H9 (cell line): ENCODE data around the gene CKS2. TPM values are rescaled to one million over a fixed set of nuclear protein-coding genes. Genes with fewer than 3 reads are reported as not detected.
A peak's percentile ranks its signal among the peaks of the same experiment; 100 is the strongest.

Experiments
- DNase-seq: peaks from one replicate; pipeline ENCODE4 v3.0.0-alpha.2; 2017
- H2AFZ ChIP-seq: one replicate; pipeline ENCODE4 v1.6.1; 2013; ENCODE audit warnings: mild to moderate bottlenecking, low read length, control low read depth, moderate library complexity
- H2AK5ac ChIP-seq: 2 replicates; pipeline ENCODE4 v1.6.1; 2013; ENCODE audit warnings: low read length, control low read depth, mixed read lengths; ENCODE audit not compliant: insufficient read length
- H2BK120ac ChIP-seq: one replicate; pipeline ENCODE4 v1.6.1; 2013; ENCODE audit warnings: low read depth, mild to moderate bottlenecking, low read length, control low read depth, inconsistent platforms; ENCODE audit not compliant: poor library complexity, severe bottlenecking
- H2BK12ac ChIP-seq: 2 replicates; pipeline ENCODE4 v1.6.1; 2013; ENCODE audit warnings: low read length, control low read depth, mixed read lengths, low read depth; ENCODE audit not compliant: insufficient read length
- H2BK15ac ChIP-seq: 2 replicates; pipeline ENCODE4 v1.6.1; 2013; ENCODE audit warnings: low read depth, low read length, control low read depth
- H2BK20ac ChIP-seq: one replicate; pipeline ENCODE4 v1.6.1; 2013; ENCODE audit warnings: low read depth, mild to moderate bottlenecking, low read length, control low read depth, inconsistent platforms; ENCODE audit not compliant: poor library complexity, severe bottlenecking
- H2BK5ac ChIP-seq: 2 replicates; pipeline ENCODE4 v1.6.1; 2013; ENCODE audit warnings: low read length, control low read depth, mixed read lengths; ENCODE audit not compliant: insufficient read length
- H3K14ac ChIP-seq: 2 replicates; pipeline ENCODE4 v1.6.1; 2013; ENCODE audit warnings: low read length, control low read depth; ENCODE audit not compliant: insufficient read depth
- H3K18ac ChIP-seq: 2 replicates; pipeline ENCODE4 v1.6.1; 2013; ENCODE audit warnings: low read depth, mild to moderate bottlenecking, mixed read lengths, low read length, control low read depth; ENCODE audit not compliant: insufficient read length
- H3K23ac ChIP-seq: 2 replicates; pipeline ENCODE4 v1.6.1; 2013; ENCODE audit warnings: low read length, control low read depth, mixed read lengths, low read depth; ENCODE audit not compliant: insufficient read length
- H3K23me2 ChIP-seq: 2 replicates; pipeline ENCODE4 v1.6.1; 2013; ENCODE audit warnings: low read depth, mild to moderate bottlenecking, mixed read lengths, low read length, control low read depth; ENCODE audit not compliant: insufficient read length, poor library complexity, severe bottlenecking
- H3K27ac ChIP-seq: 2 replicates; pipeline ENCODE4 v1.5.1; 2013; ENCODE audit warnings: low read length, control low read depth, mixed read lengths, low read depth; ENCODE audit not compliant: insufficient read length
- H3K27me3 ChIP-seq: 2 replicates; pipeline ENCODE4 v1.6.1; 2013; ENCODE audit warnings: low read length, control low read depth, inconsistent platforms; ENCODE audit not compliant: insufficient read depth
- H3K4ac ChIP-seq: 2 replicates; pipeline ENCODE4 v1.6.1; 2013; ENCODE audit warnings: low read depth, mild to moderate bottlenecking, control low read depth, inconsistent platforms, low read length, moderate library complexity
- H3K4me1 ChIP-seq: 2 replicates; pipeline ENCODE4 v1.6.1; 2013; ENCODE audit warnings: low read length, control low read depth, inconsistent platforms; ENCODE audit not compliant: insufficient read depth
- H3K4me2 ChIP-seq: 2 replicates; pipeline ENCODE4 v1.6.1; 2013; ENCODE audit warnings: low read length, control low read depth, mixed read lengths; ENCODE audit not compliant: insufficient read length, insufficient read depth
- H3K56ac ChIP-seq: 2 replicates; pipeline ENCODE4 v1.6.1; 2013; ENCODE audit warnings: low read depth, mild to moderate bottlenecking, mixed read lengths, low read length, control low read depth; ENCODE audit not compliant: insufficient read length
- H3K79me1 ChIP-seq: 2 replicates; pipeline ENCODE4 v1.6.1; 2013; ENCODE audit warnings: low read depth, mild to moderate bottlenecking, moderate library complexity, low read length, control low read depth, inconsistent platforms; ENCODE audit not compliant: insufficient read depth, poor library complexity, severe bottlenecking
- H3K79me2 ChIP-seq: 2 replicates; pipeline ENCODE4 v1.6.1; 2013; ENCODE audit warnings: low read length, control low read depth, inconsistent platforms; ENCODE audit not compliant: insufficient read depth
- H3K9ac ChIP-seq: 2 replicates; pipeline ENCODE4 v1.6.1; 2013; ENCODE audit warnings: low read length, control low read depth, mixed read lengths; ENCODE audit not compliant: insufficient read length; ENCODE audit errors: extremely low read depth
- H3K9me3 ChIP-seq: one replicate; pipeline ENCODE4 v1.6.1; 2013; ENCODE audit warnings: low read depth, low read length, inconsistent platforms; ENCODE audit not compliant: control insufficient read depth
- H3T11ph ChIP-seq: one replicate; pipeline ENCODE4 v1.6.1; 2013; ENCODE audit warnings: mild to moderate bottlenecking, low read length, control low read depth, inconsistent platforms
- H4K20me1 ChIP-seq: one replicate; pipeline ENCODE4 v1.6.1; 2013; ENCODE audit not compliant: control insufficient read depth, insufficient read length, insufficient read depth
- H4K5ac ChIP-seq: 2 replicates; pipeline ENCODE4 v1.6.1; 2013; ENCODE audit warnings: low read depth, mild to moderate bottlenecking, mixed read lengths, low read length, control low read depth; ENCODE audit not compliant: insufficient read length
- H4K8ac ChIP-seq: replicated peaks from 2 replicates; pipeline ENCODE4 v1.6.1; 2013; ENCODE audit warnings: low read length, control low read depth, mixed read lengths, low read depth; ENCODE audit not compliant: insufficient read length
- H4K91ac ChIP-seq: 2 replicates; pipeline ENCODE4 v1.6.1; 2013; ENCODE audit warnings: low read depth, mild to moderate bottlenecking, moderate library complexity, mixed read lengths, low read length, control low read depth; ENCODE audit not compliant: insufficient read length
- H3K27ac Mint-ChIP-seq, 3 experiments: 2 replicates in 2 of 3; 3 replicates in 1 of 3; pipeline ENCODE4 v1.8.0; 2020 to 2021; ENCODE audit warnings: mixed read lengths in 3 of 3, mild to moderate bottlenecking in 1 of 3, moderate library complexity in 1 of 3
- H3K27me3 Mint-ChIP-seq: 2 replicates; pipeline ENCODE4 v1.8.0; 2021; ENCODE audit warnings: low read depth, mild to moderate bottlenecking, moderate library complexity, mixed read lengths
- H3K36me3 Mint-ChIP-seq, 3 experiments: 2 replicates in 2 of 3; 3 replicates in 1 of 3; pipeline ENCODE4 v1.8.0; 2020 to 2021; ENCODE audit warnings: low read depth in 3 of 3, mixed read lengths in 3 of 3; ENCODE audit not compliant: insufficient read depth in 1 of 3
- H3K4me1 Mint-ChIP-seq, 2 experiments: 2 replicates each; pipeline ENCODE4 v1.8.0; 2020; ENCODE audit warnings: mixed read lengths in 2 of 2
- H3K4me3 Mint-ChIP-seq, 2 experiments: 2 replicates in 1 of 2; 3 replicates in 1 of 2; pipeline ENCODE4 v1.8.0; 2020 to 2021; ENCODE audit warnings: mild to moderate bottlenecking in 2 of 2, mixed read lengths in 2 of 2, moderate library complexity in 1 of 2
- H3K9me3 Mint-ChIP-seq, 2 experiments: 2 replicates in 1 of 2; 3 replicates in 1 of 2; pipeline ENCODE4 v1.8.0; 2020; ENCODE audit warnings: mild to moderate bottlenecking in 2 of 2, mixed read lengths in 2 of 2, moderate library complexity in 1 of 2
- WGBS: extraction: QIAGEN DNeasy Blood & Tissue Kit; methylation state at CpG from one replicate; pipeline ENCODE4 v1.1.7; 2013; ENCODE audit warnings: missing lambda C conversion rate, low lambda C conversion rate, mixed read lengths; ENCODE audit not compliant: insufficient read length; ENCODE audit errors: extremely low coverage; 5-methylcytosine and 5-hydroxymethylcytosine counted together
- total RNA-seq: library from RNA; stranded (reverse); gene quantifications from 2 replicates; pipeline ENCODE4 v1.2.1, GENCODE V29; 2021
- TF ChIP-seq, protein P1 (sequence below): fragments of 200-600 bp; sonication (generic); conservative IDR thresholded peaks from 3 replicates; pipeline ENCODE4 v1.8.0; 2021; ENCODE audit warnings: antibody characterized with exemption, mild to moderate bottlenecking

CKS2 gene
- total RNA-seq, 1 experiment from 2014 or later = 211 TPM

- Histone ChIP-seq H3K27ac (peak within 1 kb of the TSS; percentile 86), H2BK120ac (peak within 1 kb of the TSS; percentile 96), H4K91ac (no peak within 1 kb of the TSS), H3K18ac (peak within 1 kb of the TSS; percentile 99), H4K8ac (no peak within 1 kb of the TSS), H2BK12ac (peak within 1 kb of the TSS; percentile 65), H2BK5ac (no peak within 1 kb of the TSS), H4K20me1 (no peaks in the 10 kb centered on the region), H2AFZ (no peak within 1 kb of the TSS), H3K4ac (no peak within 1 kb of the TSS; the same call in 1 of the 2 replicates), H3T11ph (peak within 1 kb of the TSS; percentile 73), H3K4me2 (peak within 1 kb of the TSS; percentile 46), H3K56ac (no peak within 1 kb of the TSS), H2BK20ac (no peak within 1 kb of the TSS), H3K4me1 (no peaks in the 10 kb centered on the region), H2BK15ac (no peak within 1 kb of the TSS; the same call in 1 of the 2 replicates), H3K23me2 (peaks cover 4% of the 10 kb centered on the region), H2AK5ac (no peak within 1 kb of the TSS), H3K9me3 (no peaks in the 10 kb centered on the region), H3K14ac (peak within 1 kb of the TSS; percentile 99), H3K79me1 (peaks cover 2% of the 10 kb centered on the region), H3K9ac (peak within 1 kb of the TSS; percentile 88), H3K23ac (no peak within 1 kb of the TSS), H4K5ac (peak within 1 kb of the TSS; percentile 5), H3K27me3 (no peaks in the 10 kb centered on the region), H3K79me2 (peaks cover 29% of the 10 kb centered on the region; the same call in 1 of the 2 replicates)
- TF ChIP-seq, protein P1, sequence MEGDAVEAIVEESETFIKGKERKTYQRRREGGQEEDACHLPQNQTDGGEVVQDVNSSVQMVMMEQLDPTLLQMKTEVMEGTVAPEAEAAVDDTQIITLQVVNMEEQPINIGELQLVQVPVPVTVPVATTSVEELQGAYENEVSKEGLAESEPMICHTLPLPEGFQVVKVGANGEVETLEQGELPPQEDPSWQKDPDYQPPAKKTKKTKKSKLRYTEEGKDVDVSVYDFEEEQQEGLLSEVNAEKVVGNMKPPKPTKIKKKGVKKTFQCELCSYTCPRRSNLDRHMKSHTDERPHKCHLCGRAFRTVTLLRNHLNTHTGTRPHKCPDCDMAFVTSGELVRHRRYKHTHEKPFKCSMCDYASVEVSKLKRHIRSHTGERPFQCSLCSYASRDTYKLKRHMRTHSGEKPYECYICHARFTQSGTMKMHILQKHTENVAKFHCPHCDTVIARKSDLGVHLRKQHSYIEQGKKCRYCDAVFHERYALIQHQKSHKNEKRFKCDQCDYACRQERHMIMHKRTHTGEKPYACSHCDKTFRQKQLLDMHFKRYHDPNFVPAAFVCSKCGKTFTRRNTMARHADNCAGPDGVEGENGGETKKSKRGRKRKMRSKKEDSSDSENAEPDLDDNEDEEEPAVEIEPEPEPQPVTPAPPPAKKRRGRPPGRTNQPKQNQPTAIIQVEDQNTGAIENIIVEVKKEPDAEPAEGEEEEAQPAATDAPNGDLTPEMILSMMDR = peak; percentile 86
- Mint-ChIP-seq H3K27me3 (no peaks in the 10 kb centered on the region), H3K9me3 (no peaks in the 10 kb centered on the region), H3K27ac (peak within 1 kb of the TSS; percentile 99 to 100 (median 100)), H3K36me3 (peaks cover 28 to 67% (median 67%) of the 10 kb centered on the region in 3 experiments), H3K4me3 (peak within 1 kb of the TSS; percentile 79 to 88), H3K4me1 (peaks cover 35 to 39% of the 10 kb centered on the region in 2 experiments)
- DNase-seq = peak; percentile 97
- no CpG with 5 or more reads among the region's 91 CpGs for WGBS
Observed at GRCh38 chr9:89318123-89319014, 7.4 kb downstream of the CKS2 start, which contains the start of gene SECISBP2. Gene SECISBP2 (plus strand): TSS chr9:89318500. CDS start chr9:89318577, 77 bp downstream.
